ENCODE results near the gene PNLIPRP2. TPM values are rescaled to one million over a fixed set of nuclear protein-coding genes. Genes with fewer than 3 reads are reported as not detected.

Gene PNLIPRP2
- total RNA-seq, 1 donor from 2014 or later: 1.6 TPM

GRCh38 chr10:116597543-116597942 lies 23.2 kb upstream of the PNLIPRP2 start:
- no peaks in the 10 kb centered on the region for H3K4me1 Mint-ChIP-seq
- no peaks in the 10 kb centered on the region for H3K36me3 ChIP-seq
- no peak overlapping the region for H2AFZ ChIP-seq (replicated peaks)
- no peaks in the 10 kb centered on the region for H3K36me3 Mint-ChIP-seq
- no peaks in the 10 kb centered on the region for H3K9me3 ChIP-seq (ENCODE audit: low read depth)
- peaks cover 3% of the 10 kb centered on the region for H3K27me3 Mint-ChIP-seq (ENCODE audit: insufficient read depth, low read depth)
- no peaks in the 10 kb centered on the region for H3F3A ChIP-seq (ENCODE audit: low read depth)
- H3K27ac ChIP-seq: no peak overlapping the region
- no peak for DNase-seq (ENCODE audit: low spot score)
- H3K27me3 ChIP-seq: no peaks in the 10 kb centered on the region
- no peak overlapping the region for H3K9ac ChIP-seq
- no peaks in the 10 kb centered on the region for H3K9me3 Mint-ChIP-seq
- H3K79me2 ChIP-seq (ENCODE audit: low read depth): no peaks in the 10 kb centered on the region
- H3K27ac Mint-ChIP-seq: no peak overlapping the region
- no peak overlapping the region for H3K4me3 ChIP-seq
- H3K4me3 Mint-ChIP-seq: no peak overlapping the region
- H3K4me2 ChIP-seq: no peak overlapping the region
- no peaks in the 10 kb centered on the region for H4K20me1 ChIP-seq (ENCODE audit: low read depth)
- H3K4me1 ChIP-seq: no peaks in the 10 kb centered on the region
- TF ChIP-seq CTCF (IDR thresholded peaks at IDR 0.05): no peak
- no peak for TF ChIP-seq EZH2 (IDR thresholded peaks at IDR 0.05)
- no peak for TF ChIP-seq EZH2phosphoT487 (IDR thresholded peaks at IDR 0.05)

GRCh38 chr10:116598329-116598728 lies 22.4 kb upstream of the PNLIPRP2 start:
- Histone ChIP-seq H3K4me3 (no peak overlapping the region), H3K4me2 (no peak overlapping the region), H2AFZ (replicated peaks) (no peak overlapping the region), H3K27me3 (no peaks in the 10 kb centered on the region), H3F3A (ENCODE audit: low read depth) (no peaks in the 10 kb centered on the region), H3K9ac (no peak overlapping the region), H3K9me3 (ENCODE audit: low read depth) (no peaks in the 10 kb centered on the region), H3K36me3 (no peaks in the 10 kb centered on the region), H3K4me1 (no peaks in the 10 kb centered on the region), H3K27ac (no peak overlapping the region), H3K79me2 (ENCODE audit: low read depth) (no peaks in the 10 kb centered on the region), H4K20me1 (ENCODE audit: low read depth) (no peaks in the 10 kb centered on the region)
- H3K27ac Mint-ChIP-seq: no peak overlapping the region
- TF ChIP-seq EZH2phosphoT487 (IDR thresholded peaks at IDR 0.05) (no peak), CTCF (IDR thresholded peaks at IDR 0.05) (no peak), EZH2 (IDR thresholded peaks at IDR 0.05) (no peak)
- no peak overlapping the region for H3K4me3 Mint-ChIP-seq
- H3K9me3 Mint-ChIP-seq: no peaks in the 10 kb centered on the region
- DNase-seq (ENCODE audit: low spot score): no peak
- no peaks in the 10 kb centered on the region for H3K36me3 Mint-ChIP-seq
- no peaks in the 10 kb centered on the region for H3K4me1 Mint-ChIP-seq
- H3K27me3 Mint-ChIP-seq (ENCODE audit: insufficient read depth, low read depth): peaks cover 2% of the 10 kb centered on the region

- DNase-seq (ENCODE audit: low spot score): no peak
- no peak overlapping the region for H2AFZ ChIP-seq (replicated peaks)
- H3K27ac ChIP-seq: no peak overlapping the region
- no peak overlapping the region for H3K9ac ChIP-seq
- H3K4me3 ChIP-seq: no peak overlapping the region
- TF ChIP-seq CTCF (IDR thresholded peaks at IDR 0.05): no peak
- TF ChIP-seq EZH2 (IDR thresholded peaks at IDR 0.05): no peak
- no peak for TF ChIP-seq EZH2phosphoT487 (IDR thresholded peaks at IDR 0.05)
- Mint-ChIP-seq H3K27me3 (ENCODE audit: insufficient read depth, low read depth) (peaks cover 3% of the 10 kb centered on the region), H3K27ac (no peak overlapping the region), H3K4me3 (no peak overlapping the region), H3K9me3 (no peaks in the 10 kb centered on the region), H3K36me3 (no peaks in the 10 kb centered on the region), H3K4me1 (no peaks in the 10 kb centered on the region)
- no peak overlapping the region for H3K4me2 ChIP-seq
- no peaks in the 10 kb centered on the region for H3K36me3 ChIP-seq
- H3K9me3 ChIP-seq (ENCODE audit: low read depth): no peaks in the 10 kb centered on the region
- no peaks in the 10 kb centered on the region for H3K4me1 ChIP-seq
- no peaks in the 10 kb centered on the region for H3K27me3 ChIP-seq
- H3F3A ChIP-seq (ENCODE audit: low read depth): no peaks in the 10 kb centered on the region
- no peaks in the 10 kb centered on the region for H4K20me1 ChIP-seq (ENCODE audit: low read depth)
- H3K79me2 ChIP-seq (ENCODE audit: low read depth): no peaks in the 10 kb centered on the region
Observed at GRCh38 chr10:116599991-116600390, 20.8 kb upstream of the PNLIPRP2 start.
